COLO668 (cell line): ENCODE measurements around the gene FAM180A.
"Not testable (repeated sequence)": the region's sequence is repeated elsewhere in the genome, so short reads cannot be mapped to it uniquely, and the experiment has no call there.

ENCODE experiments used
- DNase-seq: peaks from one replicate; lab custom pipeline; 2025; ENCODE audit not compliant: unreplicated experiment; lab: John Stamatoyannopoulos, UW

Gene FAM180A

GRCh38 chr7:135748770-135749169, at the start of gene FAM180A:
FAM180A (minus strand) TSS chr7:135748813; CDS start chr7:135748580, 233 bp downstream.
- no peak for DNase-seq

DNA sequence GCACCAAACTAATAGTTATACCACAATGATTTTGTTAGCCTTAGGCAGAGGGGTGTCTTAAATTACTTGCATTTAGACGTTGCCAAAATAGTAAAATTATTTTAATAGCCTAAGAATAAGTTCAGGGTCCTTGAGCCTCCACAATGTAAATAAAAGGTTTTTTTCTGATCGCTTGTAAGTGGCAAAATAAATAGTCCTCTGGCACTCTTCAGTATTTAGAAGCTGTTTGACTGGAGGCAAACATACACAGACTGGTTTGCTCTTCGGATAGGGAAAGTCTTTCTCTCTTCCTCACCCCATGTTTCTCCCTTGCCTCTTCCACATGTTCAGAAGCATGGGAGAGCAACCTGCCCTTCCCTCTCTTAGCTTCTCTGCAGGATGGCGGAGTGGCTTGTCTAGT, 49.5 kb upstream of the FAM180A start:
- no peak for DNase-seq

DNA sequence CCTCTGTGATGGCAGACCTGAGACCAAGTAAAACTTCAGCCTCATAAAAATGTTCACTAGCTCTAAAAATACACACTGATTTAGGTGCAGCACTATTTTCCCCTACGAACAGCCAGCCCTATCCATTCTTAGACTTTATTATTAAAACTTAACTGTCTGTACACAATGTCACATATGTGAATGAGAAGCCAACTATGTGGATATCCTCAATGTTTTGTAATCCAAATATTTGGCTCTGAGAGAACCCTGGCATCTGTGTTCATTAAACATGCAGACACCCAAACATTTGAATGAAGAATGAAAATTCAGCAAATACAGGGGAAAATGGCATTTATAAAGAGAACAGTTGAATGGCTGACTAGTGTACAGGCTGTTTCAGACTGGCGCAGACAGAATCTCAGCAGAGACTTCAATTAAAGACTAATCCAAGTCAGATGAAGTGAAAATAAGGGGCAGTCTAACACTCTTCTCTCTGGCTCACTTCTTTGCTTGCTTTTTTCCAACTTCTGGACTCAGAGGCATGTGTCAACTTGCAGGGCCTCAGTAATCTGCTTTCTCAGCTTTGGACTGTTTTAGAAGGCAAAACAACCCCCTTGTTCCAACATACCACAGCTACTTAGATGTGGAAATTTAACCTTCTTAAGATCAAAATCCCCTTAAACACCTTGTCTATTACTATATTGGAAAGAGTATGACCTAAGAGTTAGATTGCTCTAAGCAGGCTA, 47.4 kb upstream of the FAM180A start:
- DNase-seq = no peak

GRCh38 chr7:135793841-135794240, 45.2 kb upstream of the FAM180A start:
- DNase-seq = no peak

DNA sequence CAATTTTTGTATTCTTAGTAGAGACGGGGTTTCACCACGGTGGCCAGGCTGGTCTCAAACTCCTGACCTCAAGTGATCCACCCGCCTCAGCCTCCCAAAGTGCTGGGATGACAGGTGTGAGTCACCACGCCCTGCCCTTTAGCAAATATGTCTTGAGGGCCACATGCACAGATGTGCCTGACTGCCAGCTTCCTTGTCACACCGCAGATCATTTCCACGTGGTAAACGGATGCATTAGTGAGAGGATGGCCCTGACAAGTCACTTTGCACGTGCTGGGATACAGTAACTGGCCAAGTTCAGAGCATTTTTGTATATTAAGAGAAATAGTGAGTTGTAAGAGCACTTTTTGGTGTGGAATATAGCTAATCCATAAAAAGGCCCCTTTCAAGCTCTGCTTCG, 44.3 kb upstream of the FAM180A start:
- DNase-seq = no peak

DNA sequence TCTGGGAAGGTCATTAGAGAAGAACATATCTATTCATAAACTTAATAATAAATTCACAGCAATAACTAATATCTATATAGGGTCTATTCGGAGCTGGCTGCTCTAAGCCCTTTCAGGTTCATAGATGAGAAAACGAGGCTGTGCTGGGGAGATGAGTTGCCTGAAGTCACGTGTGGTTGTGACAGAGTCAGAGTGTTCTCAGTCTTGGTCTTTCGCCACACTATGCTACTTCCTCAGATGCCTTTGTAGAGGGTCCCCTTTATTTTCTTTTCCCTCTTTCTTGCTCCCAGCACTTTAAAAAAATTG, 43.7 kb upstream of the FAM180A start:
- DNase-seq = no peak

GRCh38 chr7:135791543-135792362, 43.1 kb upstream of the FAM180A start:
- no peak for DNase-seq

- no peak for DNase-seq
Observed at GRCh38 chr7:135790371-135790977, 41.9 kb upstream of the FAM180A start.

DNA sequence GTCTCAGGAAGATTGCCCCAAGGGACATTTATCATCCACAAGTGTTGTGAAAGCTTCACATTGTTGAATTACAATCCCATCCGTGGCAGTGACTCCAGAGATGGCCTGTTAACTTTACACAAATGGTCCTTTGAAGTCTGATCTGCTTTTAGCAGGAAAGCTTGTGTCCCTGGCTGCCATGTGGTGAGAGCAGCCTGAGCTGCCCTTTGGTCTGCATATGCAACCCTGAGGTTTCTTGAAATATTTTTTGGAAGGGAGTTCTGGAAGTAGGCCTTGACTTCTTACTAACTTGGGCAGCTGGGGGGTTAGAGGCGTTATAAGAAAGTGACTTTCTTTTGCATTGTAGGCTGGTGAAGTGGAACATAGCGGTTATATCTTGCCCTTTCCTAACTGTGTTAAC, 41.3 kb upstream of the FAM180A start:
- no peak for DNase-seq

DNA sequence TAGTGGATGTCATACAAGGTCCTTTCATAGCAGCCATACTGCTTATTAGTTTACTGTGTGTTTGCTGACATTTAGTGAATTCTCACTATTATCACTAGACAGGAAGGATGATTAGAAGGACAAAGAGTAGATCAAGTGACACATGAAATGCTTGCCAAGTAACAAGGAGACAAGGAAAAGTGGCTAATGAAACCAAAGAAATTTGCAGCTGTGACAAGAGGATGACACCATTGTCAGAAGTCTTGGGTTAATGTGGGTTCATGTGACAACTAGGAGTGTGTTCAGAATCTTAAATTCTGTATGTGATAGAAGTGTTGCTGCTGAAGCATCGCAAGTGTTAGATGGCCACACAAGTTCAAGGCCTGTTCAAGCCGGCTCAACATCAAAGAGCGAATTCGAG, 40.8 kb upstream of the FAM180A start:
- DNase-seq = no peak

DNA sequence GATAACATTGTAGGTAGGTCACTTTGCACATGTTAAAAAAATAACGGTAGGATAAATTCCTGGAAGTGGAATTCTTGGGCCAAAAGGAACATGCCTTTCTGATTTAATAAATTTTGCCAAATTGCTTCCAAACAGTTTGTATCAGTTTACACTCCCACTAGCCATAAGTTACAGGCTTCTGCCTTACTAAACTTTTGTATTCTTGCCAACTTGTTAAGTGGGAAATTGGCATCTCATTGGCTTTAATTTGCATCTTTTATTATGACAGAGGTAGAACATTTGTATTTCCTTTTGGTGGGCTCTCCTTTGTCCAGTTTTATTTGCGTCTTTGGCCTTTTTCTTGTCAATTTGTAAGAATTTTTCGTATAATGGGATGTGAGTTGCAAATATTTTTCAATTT, 38.3 kb upstream of the FAM180A start:
- DNase-seq = no peak

GRCh38 chr7:135785065-135785464, 36.5 kb upstream of the FAM180A start:
- no peak for DNase-seq

GRCh38 chr7:135784013-135784412, 35.4 kb upstream of the FAM180A start:
- DNase-seq = no peak

- DNase-seq = no peak
Observed at GRCh38 chr7:135782801-135783200, 34.2 kb upstream of the FAM180A start.

DNA sequence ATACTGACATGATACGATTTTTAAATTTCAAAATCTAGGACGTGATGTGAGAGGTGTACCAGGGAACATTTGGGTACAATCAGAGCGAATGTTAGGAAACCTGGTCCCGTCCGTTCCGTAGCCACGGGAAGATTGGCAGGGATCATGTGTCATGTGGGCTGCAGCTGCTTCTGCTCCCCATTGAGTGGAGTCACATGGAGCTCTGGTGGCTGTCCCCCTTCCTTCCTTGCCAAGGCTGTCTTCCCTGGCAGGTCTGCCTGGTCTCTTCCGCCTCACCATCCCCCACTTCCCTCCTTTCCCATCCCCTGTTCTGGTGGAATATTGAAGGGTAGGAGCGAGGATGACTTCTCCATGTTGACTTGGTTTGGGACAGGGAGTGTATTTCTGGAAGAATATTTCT, 33.8 kb upstream of the FAM180A start:
- DNase-seq = no peak

- DNase-seq = no peak
Observed at GRCh38 chr7:135777626-135778398, 29.2 kb upstream of the FAM180A start.

DNA sequence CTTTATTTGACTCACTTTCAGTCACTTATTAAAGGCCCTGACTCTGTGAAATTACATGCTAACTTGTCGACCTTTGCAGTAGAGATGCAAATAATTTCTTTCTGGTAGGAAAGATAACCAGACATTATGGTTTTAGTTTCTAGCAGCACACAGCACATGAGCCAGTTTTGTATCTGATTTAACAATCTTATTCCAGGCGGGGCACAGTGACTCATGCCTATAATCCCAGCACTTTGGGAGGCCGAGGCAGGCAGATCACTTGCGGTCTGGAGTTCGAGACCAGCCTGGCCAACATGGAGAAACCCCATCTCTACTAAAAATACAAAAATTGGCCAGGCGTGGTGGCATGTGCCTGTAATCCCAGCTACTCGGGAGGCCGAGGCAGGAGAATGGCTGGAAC, 27.3 kb upstream of the FAM180A start:
- DNase-seq = not testable (repeated sequence)

- no peak for DNase-seq
Observed at GRCh38 chr7:135775230-135775629, 26.6 kb upstream of the FAM180A start.

DNA sequence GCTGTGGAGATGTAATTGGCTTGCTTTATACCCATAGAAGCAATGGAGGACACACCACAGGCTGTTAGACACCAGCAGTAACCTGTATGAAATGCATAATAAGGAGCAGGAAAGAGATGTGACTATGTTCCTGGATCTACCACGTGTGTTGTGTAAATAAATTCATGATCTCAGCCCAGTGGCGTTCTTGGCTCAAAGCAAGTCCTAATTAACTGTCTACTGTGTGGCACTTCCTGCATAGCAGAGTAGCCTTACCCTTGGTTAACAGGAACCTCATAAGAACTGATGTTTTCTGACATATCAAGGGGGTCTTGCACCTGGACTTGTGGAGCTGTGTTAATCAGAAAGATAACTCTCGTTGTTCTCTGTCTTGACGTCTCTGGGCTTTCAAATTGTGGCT, 25.7 kb upstream of the FAM180A start:
- peak; percentile 42 for DNase-seq

- DNase-seq = peak; percentile 72
Observed at GRCh38 chr7:135773464-135773863, 24.9 kb upstream of the FAM180A start.

GRCh38 chr7:135772639-135773222, 24.1 kb upstream of the FAM180A start:
- DNase-seq = no peak
